Bone marrow (tissue), 2 donors: ENCODE results near the gene CYP4B1.
"Not testable (repeated sequence)": the region's sequence is repeated elsewhere in the genome, so short reads cannot be mapped to it uniquely, and the experiment has no call there.

Experiments
- DNase-seq, 2 donors: peaks; one replicate each; lab custom pipeline; 2025; lab: John Stamatoyannopoulos, UW

CYP4B1 gene

GRCh38 chr1:46816930-46817329 is 18.1 kb downstream of the CYP4B1 start:
- DNase-seq = no peak

- no peak for DNase-seq
Observed at GRCh38 chr1:46817814-46818213, 19.0 kb downstream of the CYP4B1 start.

GRCh38 chr1:46818591-46818990 is 19.7 kb downstream of the CYP4B1 start:
- no peak for DNase-seq

- DNase-seq = no peak
Observed at GRCh38 chr1:46819335-46819734, 20.5 kb downstream of the CYP4B1 start.

GRCh38 chr1:46820076-46820475 is 21.2 kb downstream of the CYP4B1 start:
- no peak for DNase-seq

- no peak for DNase-seq
Observed at GRCh38 chr1:46820560-46821060, 21.8 kb downstream of the CYP4B1 start.

GRCh38 chr1:46822248-46822826 is 23.5 kb downstream of the CYP4B1 start:
- no peak for DNase-seq

GRCh38 chr1:46823151-46823550 is 24.3 kb downstream of the CYP4B1 start:
- no peak for DNase-seq

- not testable (repeated sequence) for DNase-seq
Observed at GRCh38 chr1:46826892-46827291, 28.0 kb downstream of the CYP4B1 start.

- DNase-seq = no peak
Observed at GRCh38 chr1:46830665-46831322, 31.9 kb downstream of the CYP4B1 start.

GRCh38 chr1:46835469-46835868 is 36.6 kb downstream of the CYP4B1 start:
- not testable (repeated sequence) for DNase-seq

- not testable (repeated sequence) for DNase-seq
Observed at GRCh38 chr1:46846386-46846785, 47.5 kb downstream of the CYP4B1 start.

- DNase-seq = not testable (repeated sequence)
Observed at GRCh38 chr1:46857660-46858065, 58.8 kb downstream of the CYP4B1 start.

GRCh38 chr1:46862348-46862747 is 63.5 kb downstream of the CYP4B1 start:
- DNase-seq = no peak
